ENCODE data around the gene SLC35C1. TPM values are rescaled to one million over a fixed set of nuclear protein-coding genes. Genes with fewer than 3 reads are reported as not detected.

Gene SLC35C1
- total and polyA plus RNA-seq, 9 of the 15 experiments (the other 6 are each of a cell fraction or from before 2014, with no cell fraction given), result 0.65 to 13.1 (median 2.4) TPM

- TF ChIP-seq ZNF253 (CRISPR knock-in tag; conservative IDR thresholded peaks at IDR 0.05) (no peak), CHCHD3 (CRISPR knock-in tag; IDR thresholded peaks at IDR 0.05) (no peak), ZBTB49 (CRISPR knock-in tag; IDR thresholded peaks at IDR 0.05; ENCODE audit: borderline replicate concordance) (no peak), PRPF4 (IDR thresholded peaks at IDR 0.05; ENCODE audit: insufficient read depth, low read depth, low read length, poor library complexity, severe bottlenecking) (no peak), TEAD1 (CRISPR knock-in tag; IDR thresholded peaks at IDR 0.05) (no peak), BCLAF1 (IDR thresholded peaks at IDR 0.05; ENCODE audit: borderline replicate concordance in 1 of 2, control insufficient read depth in 1 of 2, low read depth in 2 of 2, low read length in 1 of 2) (no peak), ZNF41 (CRISPR knock-in tag; conservative IDR thresholded peaks at IDR 0.05) (no peak), POU5F1 (IDR thresholded peaks at IDR 0.05; ENCODE audit: borderline replicate concordance, low read depth, low read length, partially characterized antibody) (no peak), ZNF347 (CRISPR knock-in tag; IDR thresholded peaks at IDR 0.05; ENCODE audit: low read depth) (no peak), FOXA1 (IDR thresholded peaks at IDR 0.05; ENCODE audit: borderline replicate concordance) (no peak), CBX8 (IDR thresholded peaks at IDR 0.05; ENCODE audit: borderline replicate concordance, extremely low read depth, low read depth, low read length, poor library complexity, severe bottlenecking) (no peak), CHD1 (IDR thresholded peaks at IDR 0.05; ENCODE audit: low read length) (no peak)
- ATAC-seq, result no peak
- no peak for DNase-seq (ENCODE audit: extremely low read depth in 1 of 4, low spot score in 3 of 4)
- H3K4me1 ChIP-seq (replicated peaks in 1 of 2; ENCODE audit: control insufficient read depth in 2 of 2, insufficient read depth in 2 of 2, low read length in 2 of 2), result peaks cover 0 to 4% of the 10 kb centered on the region in 2 experiments; a peak in 1 of 5 replicates
- no peak overlapping the region for H2AFZ ChIP-seq (ENCODE audit: low read depth, low read length)
- H3K9ac ChIP-seq (ENCODE audit: insufficient read depth in 1 of 2, low read depth in 2 of 2, low read length in 2 of 2), result no peak overlapping the region
- no TSS peak for BruUV-seq (replicated peaks)
- CTCF ChIA-PET (ENCODE audit: low intra/inter-chr PET ratio), result no interaction called here
- no peak overlapping the region for H3K4me2 ChIP-seq (ENCODE audit: insufficient read depth, low read length)
- no peaks in the 10 kb centered on the region for H3K27me3 ChIP-seq (ENCODE audit: control insufficient read depth in 2 of 2, insufficient read depth in 2 of 2, low read length in 2 of 2)
- H3K36me3 ChIP-seq (ENCODE audit: control insufficient read depth, insufficient read depth, low read length), result peaks cover 83% of the 10 kb centered on the region
- H3K4me3 ChIP-seq, result no peak overlapping the region
- no peaks in the 10 kb centered on the region for H3K9me1 ChIP-seq (ENCODE audit: control insufficient read depth, insufficient read depth, low read length)
- 93% methylated on average over 5 of the region's 5 CpGs for WGBS (ENCODE audit: insufficient coverage, low coverage, missing lambda C conversion rate)
- in situ Hi-C loops (cut with MboI), result no loop called here
- H3K9me3 ChIP-seq (replicated peaks; ENCODE audit: control insufficient read depth, insufficient read depth, low read depth, low read length), result no peaks in the 10 kb centered on the region
- H4K20me1 ChIP-seq (replicated peaks; ENCODE audit: control insufficient read depth, insufficient read depth, low read length), result no peaks in the 10 kb centered on the region
- no peaks in the 10 kb centered on the region for H3K79me2 ChIP-seq (ENCODE audit: control insufficient read depth, insufficient read depth, low read length)
- POLR2A ChIA-PET, result interaction anchor here (0.7 to 4.5 kb wide), 3 partner anchors 9 to 77 kb away, joined by 3 to 21 read pairs (median 4); no protein-coding TSS in a partner anchor
- no peak for FAIRE-seq
- intact Hi-C loops (cut with micrococcal nuclease), result no loop called here
- no peak overlapping the region for H3K27ac ChIP-seq (ENCODE audit: extremely low read depth, low read depth, low read length)
Measured at GRCh38 chr11:45860348-45860747, 55.4 kb downstream of the SLC35C1 start.

Data from K562 (cell line).